ENCODE results near the gene SLC32A1.

The SLC32A1 gene

DNA sequence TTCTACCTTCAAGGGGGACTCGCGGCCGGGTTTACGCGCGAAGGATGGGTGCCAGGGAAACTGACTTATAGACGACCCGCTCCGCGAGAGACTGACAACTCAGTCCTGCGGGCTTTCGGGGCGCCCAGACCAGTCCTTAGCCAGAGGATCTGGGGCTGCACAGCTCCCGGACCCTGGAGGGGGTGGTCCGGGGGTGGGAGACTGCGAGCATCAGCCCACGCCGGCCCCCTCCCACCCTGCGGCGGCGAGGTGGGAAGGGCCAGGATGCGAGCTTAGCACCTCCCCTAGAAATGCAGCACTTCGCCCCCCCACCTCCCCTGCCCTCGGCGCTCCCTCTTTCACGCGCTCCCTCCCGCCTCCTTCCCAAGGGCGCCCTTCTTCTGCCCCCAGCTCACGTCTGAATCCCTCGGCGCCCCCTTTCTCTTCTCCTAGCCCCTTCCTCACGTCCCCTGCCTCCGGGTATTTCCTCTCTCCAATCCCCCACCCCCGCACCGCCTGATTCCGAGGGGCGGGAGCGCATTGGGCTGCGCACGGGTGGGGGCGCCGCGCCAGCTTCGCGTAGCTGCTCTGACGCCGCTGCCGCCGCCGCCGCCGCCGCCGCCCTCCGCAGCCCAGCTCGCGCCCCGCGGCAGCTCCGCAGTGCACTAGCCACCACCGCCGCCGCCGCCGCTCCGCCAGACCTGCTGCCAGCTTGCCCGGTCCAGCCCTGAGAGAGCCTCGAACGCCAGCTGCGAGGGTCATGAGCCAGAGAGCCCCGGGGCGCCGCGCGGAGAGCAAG, at the start of gene SLC32A1:
SLC32A1 (plus strand) TSS at position 639 of the 778 bp plus-strand sequence. CDS start 239 bp downstream, outside the sequence.
- DNase-seq: peak in 6 of 58 donors; percentile 19 to 79 (median 37)

- peak in 2 of 58 donors; percentile 42 to 56 for DNase-seq
These were observed 49.5 kb upstream of the SLC32A1 start for GRCh38 chr20:38674765-38675133.

DNA sequence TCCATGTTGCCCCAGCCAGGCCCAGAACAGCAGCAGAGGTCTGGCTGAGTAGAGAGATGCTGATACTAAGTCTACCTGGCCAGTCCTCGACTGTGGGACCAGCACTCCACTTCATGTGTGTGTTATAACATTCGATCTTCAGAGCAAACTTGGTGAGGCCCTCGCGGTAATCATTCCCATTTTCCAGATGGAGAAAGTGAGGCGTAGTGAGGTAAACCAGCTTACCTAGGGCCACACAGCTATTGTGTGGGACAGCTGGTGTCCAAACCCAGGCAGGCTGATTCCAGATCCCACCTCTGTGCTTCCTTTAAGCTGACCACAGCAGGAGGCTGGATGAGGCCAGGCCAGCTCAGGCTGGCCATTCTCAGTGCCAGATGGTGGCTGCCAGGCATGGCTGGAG, 47.7 kb upstream of the SLC32A1 start:
- no peak for DNase-seq

DNA sequence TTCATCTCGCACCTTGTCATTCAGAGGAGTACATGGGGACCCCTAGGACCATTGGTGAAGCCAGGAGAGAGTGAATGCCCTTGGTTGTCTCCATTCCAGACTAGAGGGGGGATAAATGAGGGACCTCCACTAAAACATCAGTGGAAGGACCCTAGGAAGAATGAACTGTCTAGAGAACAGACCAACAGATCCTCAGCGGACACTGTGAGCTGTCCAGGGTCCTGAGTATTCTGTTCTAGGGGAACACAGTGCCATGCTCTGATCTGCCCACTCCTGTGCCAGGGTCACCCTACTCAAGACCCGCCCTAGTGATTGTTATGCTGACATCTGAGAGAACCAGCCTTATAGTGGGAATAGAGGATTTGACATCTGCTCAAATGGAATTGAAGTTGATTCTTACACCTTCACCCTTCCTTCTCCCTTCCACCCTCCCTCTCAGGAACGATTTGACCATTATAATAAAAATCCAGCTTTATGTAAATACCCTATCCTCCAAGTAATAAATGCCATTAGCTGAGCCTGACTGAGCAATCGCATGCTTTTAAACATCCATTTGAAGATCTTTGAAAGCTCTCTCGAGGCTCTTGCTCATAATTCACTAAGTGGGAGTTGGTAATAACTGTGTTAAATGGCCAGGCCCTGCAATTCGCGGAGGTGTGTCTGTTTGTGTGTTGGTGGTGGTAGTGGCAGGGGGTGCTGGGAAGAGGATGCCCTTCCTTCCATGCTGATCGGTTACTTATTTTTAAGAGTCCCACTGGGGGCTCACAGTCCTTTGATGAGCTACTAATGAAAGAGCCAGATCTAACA, 43.6 kb upstream of the SLC32A1 start:
- no peak for DNase-seq

GRCh38 chr20:38685271-38685670, 39.0 kb upstream of the SLC32A1 start:
- no peak for DNase-seq

DNA sequence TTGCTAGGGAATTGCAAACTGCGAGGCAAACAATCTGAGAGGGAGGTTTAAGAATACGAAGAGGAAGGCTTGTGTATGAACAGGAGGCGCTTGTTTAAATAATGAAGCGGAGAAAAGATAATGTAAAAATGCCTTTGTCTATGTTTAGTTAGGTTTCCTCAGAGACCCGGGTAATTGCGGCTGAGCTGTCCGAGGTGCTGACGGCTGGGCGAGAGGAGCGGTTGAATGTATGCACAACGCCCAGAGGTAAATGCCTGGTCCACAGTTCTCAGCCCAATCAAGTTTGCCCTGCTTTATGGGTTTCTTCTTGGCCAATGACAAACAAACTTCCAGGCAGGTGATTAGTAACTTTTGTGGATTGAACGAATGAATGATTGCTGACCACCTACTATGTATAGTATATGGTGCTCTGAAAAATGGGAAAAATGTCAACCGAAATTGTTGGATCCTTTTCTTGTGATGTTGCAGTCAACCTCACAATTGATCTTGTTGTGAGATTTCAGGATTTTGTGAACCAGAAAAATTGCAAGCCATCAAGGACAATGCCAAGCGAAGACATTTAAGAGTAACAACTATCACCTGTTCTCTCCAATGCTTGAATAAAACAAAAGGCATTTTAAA, 38.3 kb upstream of the SLC32A1 start:
- peak in 3 of 58 donors; percentile 9 to 14 (median 13) for DNase-seq

DNA sequence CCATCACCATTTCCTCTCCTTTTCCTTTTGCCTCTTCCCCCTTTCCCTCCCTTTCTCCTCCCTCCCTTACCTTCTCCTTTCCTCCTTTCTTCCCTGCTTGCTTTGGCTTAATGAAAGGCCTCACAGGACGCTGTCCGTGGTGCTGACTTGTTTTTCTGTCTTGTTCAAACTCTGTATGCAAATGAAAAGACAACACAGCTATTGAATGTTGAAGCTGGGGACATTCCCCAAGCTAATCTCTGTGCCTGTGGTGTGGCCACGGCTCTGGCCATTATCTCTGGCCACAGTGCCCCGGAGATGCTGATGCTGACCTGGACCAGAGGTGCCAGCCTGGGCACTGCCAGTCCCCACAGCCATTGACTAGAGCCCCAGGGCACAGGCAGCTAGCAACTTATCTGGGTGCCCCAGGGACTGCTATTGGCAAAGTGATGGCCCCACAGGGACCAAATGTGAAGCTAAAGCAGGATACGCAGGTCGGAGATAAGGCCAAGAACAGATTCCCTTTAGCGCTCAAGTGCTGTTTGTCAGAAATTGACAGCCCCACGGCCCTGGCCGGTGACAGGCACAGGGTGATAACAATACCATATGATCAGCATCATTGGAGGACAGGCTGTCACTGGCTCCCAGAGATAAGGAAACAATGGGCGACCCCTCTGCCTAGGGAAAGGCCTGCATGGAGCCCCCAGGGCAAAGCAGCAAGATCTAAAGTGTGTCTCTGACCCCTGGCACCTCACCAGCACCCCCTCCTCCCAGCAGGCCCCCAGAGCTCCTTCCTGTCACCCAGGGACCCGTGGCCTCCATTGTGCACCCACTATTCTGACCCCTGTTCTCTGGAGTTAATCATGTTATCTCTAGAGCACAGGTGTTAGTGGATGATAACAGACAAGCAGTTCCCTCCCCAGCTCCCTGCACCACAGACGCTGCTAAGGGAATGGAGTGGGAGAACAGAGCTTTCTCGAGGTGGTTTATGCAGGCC, 31.6 kb upstream of the SLC32A1 start:
- DNase-seq: peak in 30 of 58 donors; percentile 6 to 55 (median 21)

DNA sequence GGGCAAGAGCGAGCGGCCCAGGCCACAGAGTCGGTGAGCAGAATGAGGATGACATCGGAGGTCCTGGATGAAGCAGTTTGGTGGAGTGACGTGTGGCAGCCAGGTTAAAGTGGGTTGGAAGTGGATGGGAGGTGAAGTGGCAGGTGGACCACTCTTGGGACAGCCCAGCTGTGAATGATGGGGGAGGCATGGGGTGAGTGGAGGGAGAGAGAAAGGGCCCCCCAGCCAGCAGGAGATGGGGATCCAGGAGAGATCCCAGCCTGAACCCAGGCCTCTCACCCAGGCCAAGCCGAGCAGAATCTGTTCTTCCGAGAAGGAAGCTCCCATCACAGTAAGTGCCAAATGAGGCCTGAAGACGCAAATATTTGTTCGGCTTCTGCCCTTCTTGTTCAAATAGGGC, 27.0 kb upstream of the SLC32A1 start:
- no peak for DNase-seq

- DNase-seq: no peak
These were observed 25.7 kb upstream of the SLC32A1 start for GRCh38 chr20:38698541-38698940.

DNA sequence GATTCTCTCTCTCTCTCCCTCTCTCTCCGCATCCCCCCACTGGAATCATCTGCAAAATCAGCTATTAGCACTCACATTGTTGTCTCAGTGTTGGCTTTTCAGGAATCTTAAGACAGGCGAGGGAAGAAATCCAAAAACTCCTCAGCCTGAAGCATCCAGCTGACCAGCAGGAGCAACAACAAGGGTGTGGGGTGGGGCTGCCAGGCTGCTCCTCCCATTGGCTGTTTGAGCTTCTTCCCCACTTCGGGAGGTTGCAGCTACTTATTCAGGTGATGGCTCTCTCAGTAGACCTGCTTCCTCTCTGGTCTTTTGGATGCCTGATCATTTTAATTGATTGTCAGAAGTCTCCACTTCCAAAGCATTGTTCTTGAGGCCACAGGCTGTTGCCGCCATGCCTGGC, 24.1 kb upstream of the SLC32A1 start:
- no peak for DNase-seq

DNA sequence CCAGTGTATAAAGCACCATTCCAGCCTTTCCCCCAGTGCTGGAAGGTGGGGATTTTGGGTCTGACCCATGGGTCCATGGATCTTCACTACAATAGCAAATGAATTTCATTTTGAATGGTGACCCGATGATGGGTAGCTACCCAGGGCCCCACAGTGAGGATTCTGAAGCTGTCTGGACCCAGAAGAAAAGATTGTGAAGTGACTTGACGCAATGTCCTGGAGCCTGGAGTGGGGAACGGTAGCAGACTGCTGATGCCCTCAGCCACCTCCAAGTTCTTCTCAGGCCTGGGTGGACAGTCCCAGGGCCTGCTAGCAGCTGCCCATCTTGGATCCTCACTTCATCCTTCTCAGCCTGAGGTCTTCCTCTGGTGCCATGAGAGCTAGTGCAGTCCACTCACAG, 23.4 kb upstream of the SLC32A1 start:
- DNase-seq: no peak

DNA sequence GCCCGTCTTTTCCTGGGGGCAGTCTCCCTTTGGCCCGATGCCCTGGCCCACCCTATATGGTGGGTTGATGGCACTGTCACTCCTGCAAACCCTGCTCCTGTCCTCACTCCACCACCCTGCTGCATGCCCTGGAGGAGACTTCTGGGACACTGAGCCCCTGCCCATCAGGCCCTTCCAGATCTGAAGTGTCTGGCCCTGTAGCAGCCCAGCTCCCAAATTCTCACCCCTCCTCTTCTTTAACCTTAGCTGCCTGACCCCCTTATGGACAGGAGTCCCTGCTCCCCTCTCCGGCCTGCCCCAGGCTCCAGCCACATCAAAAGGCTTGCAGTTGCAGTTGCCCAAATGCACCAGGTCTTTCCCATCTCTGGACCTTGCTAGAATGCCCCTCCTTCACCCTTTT, 20.8 kb upstream of the SLC32A1 start:
- DNase-seq: no peak

- no peak for DNase-seq
These were observed 20.1 kb upstream of the SLC32A1 start for GRCh38 chr20:38704136-38704535.

- DNase-seq: peak in 9 of 58 donors; percentile 4 to 34 (median 16)
These were observed 17.8 kb upstream of the SLC32A1 start for GRCh38 chr20:38706509-38706908.

- DNase-seq: peak in 3 of 58 donors; percentile 14 to 21 (median 18)
These were observed 10.0 kb upstream of the SLC32A1 start for GRCh38 chr20:38714308-38714707.

- no peak for DNase-seq
These were observed 8.6 kb upstream of the SLC32A1 start for GRCh38 chr20:38715646-38716045.

DNA sequence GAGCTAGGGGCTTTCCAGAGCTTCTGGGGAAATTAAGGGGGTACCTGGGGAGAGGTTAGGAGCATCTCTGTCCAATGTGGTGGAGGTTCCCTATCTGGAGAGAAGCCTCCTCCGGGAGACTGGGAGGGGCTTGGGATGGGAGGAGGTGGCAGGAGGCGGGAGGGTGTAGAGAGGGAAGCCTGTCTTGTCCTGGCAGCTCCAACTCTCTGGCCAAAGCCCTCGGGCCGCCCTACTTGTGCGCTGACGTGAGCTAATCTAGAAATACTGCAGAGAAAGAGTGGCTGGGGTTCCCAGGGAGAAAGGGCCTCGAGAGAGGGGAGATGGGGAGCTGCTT, 1.6 kb upstream of the SLC32A1 start:
- DNase-seq: peak in 1 of 58 donors; percentile 48

DNA sequence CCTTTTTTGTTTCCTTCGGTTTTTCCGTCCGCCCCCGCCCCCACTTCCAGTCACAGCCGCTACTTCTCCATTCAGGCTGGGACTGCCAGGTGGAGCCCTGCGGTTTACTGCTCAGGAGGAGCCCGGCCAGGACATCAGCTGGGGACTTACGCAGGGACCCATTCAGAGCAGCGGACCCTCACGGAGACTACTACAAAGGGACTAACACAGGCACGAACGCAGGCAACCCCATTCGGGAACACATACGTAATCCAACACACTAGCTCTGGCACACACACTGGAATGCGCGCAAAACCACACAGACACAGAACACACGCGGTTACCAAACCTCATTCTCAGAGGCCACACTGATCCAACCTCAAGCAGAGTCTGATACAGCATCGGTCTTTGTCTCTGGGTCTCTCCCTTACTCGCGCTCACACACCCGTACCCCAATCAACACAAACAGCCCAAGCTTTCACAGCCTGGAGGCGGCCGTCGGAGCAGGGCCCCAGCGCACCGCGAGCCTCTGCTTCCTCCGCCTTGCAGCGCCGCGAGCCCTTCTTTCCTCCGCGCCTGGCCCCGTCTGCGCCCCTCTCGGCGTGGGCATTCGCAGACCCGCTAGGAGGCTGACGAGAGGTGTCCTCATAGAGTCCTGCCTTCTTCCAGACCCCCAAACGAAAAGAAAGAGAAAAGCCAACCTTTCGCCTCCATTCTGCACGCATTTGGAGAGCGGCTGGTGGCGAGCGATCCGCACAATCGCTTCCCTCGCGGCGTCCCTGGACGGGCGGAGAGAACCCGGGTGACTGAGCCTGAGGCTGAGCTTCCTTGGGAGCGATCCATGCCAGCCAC, 1.1 kb upstream of the SLC32A1 start:
- DNase-seq: peak in 1 of 58 donors; percentile 48

GRCh38 chr20:38724626-38725147, 401 bp downstream of the SLC32A1 start:
- DNase-seq: no peak
